ENCODE results near the gene MYLK2. TPM values are rescaled to one million over a fixed set of nuclear protein-coding genes. Genes with fewer than 3 reads are reported as not detected.
A peak's percentile ranks its signal among the peaks of the same experiment; 100 is the strongest.

Gene MYLK2
- total and polyA plus RNA-seq, 3 donors from 2014 or later = 1.2 to 1.6 (median 1.3) TPM

- WGBS, 2 donors = 71 to 79% methylated on average over 1 to 5 of the region's 5 CpGs
- Histone ChIP-seq H3K9me3 (no peaks in the 10 kb centered on the region), H3K4me1 (peaks cover 53% of the 10 kb centered on the region), H3K36me3 (ENCODE audit: low read depth, missing control alignments) (no peaks in the 10 kb centered on the region), H3K27me3 (no peaks in the 10 kb centered on the region), H3K4me3 (no peak overlapping the region), H3K27ac (no peak overlapping the region)
- no peak for DNase-seq
- intact Hi-C loops (cut with DNase I; ENCODE audit: low total_unique reads) = no loop called here
- no peak for TF ChIP-seq CTCF (IDR thresholded peaks at IDR 0.05)
- TF ChIP-seq POLR2A (IDR thresholded peaks at IDR 0.05) = no peak
Measured at GRCh38 chr20:31836853-31837608, 17.9 kb downstream of the MYLK2 start.

GRCh38 chr20:31837896-31838397, 18.8 kb downstream of the MYLK2 start:
- Histone ChIP-seq H3K27me3 (no peaks in the 10 kb centered on the region), H3K36me3 (ENCODE audit: low read depth, missing control alignments) (no peaks in the 10 kb centered on the region), H3K4me1 (peaks cover 61% of the 10 kb centered on the region), H3K4me3 (no peak overlapping the region), H3K9me3 (no peaks in the 10 kb centered on the region), H3K27ac (peak overlapping the region in 1 of 2 donors; percentile 23)
- WGBS, 2 donors = 50 to 55% methylated on average over 3 of the region's 3 CpGs
- intact Hi-C loops (cut with DNase I; ENCODE audit: low total_unique reads) = no loop called here
- TF ChIP-seq CTCF (IDR thresholded peaks at IDR 0.05) = no peak
- no peak for TF ChIP-seq POLR2A (IDR thresholded peaks at IDR 0.05)
- DNase-seq = no peak

- H3K4me1 ChIP-seq = peaks cover 59% of the 10 kb centered on the region
- no peaks in the 10 kb centered on the region for H3K27me3 ChIP-seq
- intact Hi-C loops (cut with DNase I; ENCODE audit: low total_unique reads) = no loop called here
- DNase-seq = no peak
- H3K27ac ChIP-seq = no peak overlapping the region
- H3K4me3 ChIP-seq = no peak overlapping the region
- TF ChIP-seq CTCF (IDR thresholded peaks at IDR 0.05) (no peak), POLR2A (IDR thresholded peaks at IDR 0.05) (no peak)
- WGBS, 2 donors = 68 to 77% methylated on average over 9 of the region's 9 CpGs
- no peaks in the 10 kb centered on the region for H3K9me3 ChIP-seq
- H3K36me3 ChIP-seq (ENCODE audit: low read depth, missing control alignments) = no peaks in the 10 kb centered on the region
Measured at GRCh38 chr20:31838646-31839292, 19.6 kb downstream of the MYLK2 start.

- DNase-seq = no peak
- no peak for TF ChIP-seq POLR2A (IDR thresholded peaks at IDR 0.05)
- TF ChIP-seq CTCF (IDR thresholded peaks at IDR 0.05) = no peak
- Histone ChIP-seq H3K27ac (no peak overlapping the region), H3K4me1 (peaks cover 54% of the 10 kb centered on the region), H3K27me3 (no peaks in the 10 kb centered on the region), H3K4me3 (no peak overlapping the region), H3K9me3 (no peaks in the 10 kb centered on the region), H3K36me3 (ENCODE audit: low read depth, missing control alignments) (no peaks in the 10 kb centered on the region)
- intact Hi-C loops (cut with DNase I; ENCODE audit: low total_unique reads) = no loop called here
- 70 to 72% methylated on average over 5 of the region's 5 CpGs for WGBS, 2 donors
Measured at GRCh38 chr20:31839782-31840487, 20.8 kb downstream of the MYLK2 start.
